Large intestine (tissue), 3 donors: ENCODE results near the gene FXYD6. TPM values are rescaled to one million over a fixed set of nuclear protein-coding genes. Genes with fewer than 3 reads are reported as not detected.

ENCODE experiments used
- DNase-seq, 2 donors: peaks; one replicate each; pipeline versions ENCODE4 v3.0.0 to v3.0.0-alpha.2; 2013
- H3K27ac ChIP-seq: one replicate; pipeline ENCODE4 v1.5.1; 2013; ENCODE audit warnings: low read length
- H3K27me3 ChIP-seq: 2 replicates; pipeline ENCODE4 v1.6.1; 2013; ENCODE audit warnings: low read length; ENCODE audit not compliant: control insufficient read depth, insufficient read depth
- H3K36me3 ChIP-seq: 2 replicates; pipeline ENCODE4 v1.6.1; 2013; ENCODE audit warnings: low read length; ENCODE audit not compliant: control insufficient read depth, insufficient read depth
- H3K4me1 ChIP-seq: one replicate; pipeline ENCODE4 v1.6.1; 2013; ENCODE audit warnings: low read length; ENCODE audit not compliant: control insufficient read depth, insufficient read depth
- H3K4me3 ChIP-seq: one replicate; pipeline ENCODE4 v1.5.1; 2013; ENCODE audit warnings: low read length
- H3K9me3 ChIP-seq: one replicate; pipeline ENCODE4 v1.6.1; 2013; ENCODE audit warnings: mild to moderate bottlenecking, low read depth, low read length, moderate library complexity; ENCODE audit not compliant: control insufficient read depth
- WGBS: methylation state at CpG from one replicate; pipeline ENCODE4 v1.1.5; 2013; ENCODE audit warnings: low lambda C conversion rate; ENCODE audit not compliant: insufficient coverage; 5-methylcytosine and 5-hydroxymethylcytosine counted together
- polyA plus RNA-seq: library from polyadenylated mRNA; unstranded; fragments of 120-200 nt; gene quantifications from one replicate; pipeline ENCODE4 v1.2.1, GENCODE V29; 2013

The FXYD6 gene
- polyA plus RNA-seq, 1 donor: 78.3 TPM

DNA sequence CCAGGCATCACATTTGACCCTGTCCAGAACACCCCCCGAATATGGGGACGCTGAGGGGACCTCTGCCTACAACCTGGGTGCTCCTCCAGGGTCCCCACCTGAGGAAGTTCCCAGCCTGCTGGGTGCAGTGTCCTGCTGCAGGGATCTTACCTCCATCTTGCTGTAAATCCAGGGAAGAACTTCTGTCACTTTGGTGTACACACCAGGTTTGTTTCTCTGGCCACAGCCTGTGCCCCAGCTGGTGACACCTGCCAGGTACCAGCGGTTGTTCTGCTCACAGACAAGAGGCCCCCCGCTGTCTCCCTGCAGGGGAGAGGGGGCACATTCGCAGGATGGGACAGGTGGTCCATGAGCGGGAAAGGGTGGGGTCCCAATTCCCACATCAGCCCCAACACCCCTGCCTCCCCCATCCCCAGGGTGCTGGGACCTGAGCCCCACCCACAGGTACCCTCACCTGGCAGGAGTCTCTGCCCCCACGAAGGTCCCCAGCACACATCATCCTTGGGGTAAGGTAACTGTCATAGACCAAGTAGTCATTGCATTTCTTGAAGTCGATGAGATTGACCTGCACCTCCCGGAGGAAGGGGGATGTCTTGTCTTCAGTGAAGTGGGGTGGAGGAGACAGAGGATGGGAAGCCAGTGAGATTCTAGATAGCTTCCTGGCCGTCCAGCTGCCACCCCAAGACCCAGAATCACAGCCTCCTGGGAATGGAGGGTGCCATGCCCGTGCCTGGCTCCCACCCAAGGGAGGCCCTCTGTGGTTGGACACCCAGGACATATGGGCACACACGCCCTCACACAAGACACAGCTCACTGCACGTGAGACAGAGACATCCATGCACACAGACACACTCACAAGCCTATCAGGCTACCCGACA lies 27.3 kb upstream of the FXYD6 start:
- no CpG with 5 or more reads among the region's 14 CpGs for WGBS
- Histone ChIP-seq H3K4me3 (no peak overlapping the region), H3K27me3 (no peaks in the 10 kb centered on the region), H3K9me3 (no peaks in the 10 kb centered on the region), H3K27ac (no peak overlapping the region), H3K4me1 (peaks cover 13% of the 10 kb centered on the region), H3K36me3 (no peaks in the 10 kb centered on the region)
- DNase-seq: no peak

DNA sequence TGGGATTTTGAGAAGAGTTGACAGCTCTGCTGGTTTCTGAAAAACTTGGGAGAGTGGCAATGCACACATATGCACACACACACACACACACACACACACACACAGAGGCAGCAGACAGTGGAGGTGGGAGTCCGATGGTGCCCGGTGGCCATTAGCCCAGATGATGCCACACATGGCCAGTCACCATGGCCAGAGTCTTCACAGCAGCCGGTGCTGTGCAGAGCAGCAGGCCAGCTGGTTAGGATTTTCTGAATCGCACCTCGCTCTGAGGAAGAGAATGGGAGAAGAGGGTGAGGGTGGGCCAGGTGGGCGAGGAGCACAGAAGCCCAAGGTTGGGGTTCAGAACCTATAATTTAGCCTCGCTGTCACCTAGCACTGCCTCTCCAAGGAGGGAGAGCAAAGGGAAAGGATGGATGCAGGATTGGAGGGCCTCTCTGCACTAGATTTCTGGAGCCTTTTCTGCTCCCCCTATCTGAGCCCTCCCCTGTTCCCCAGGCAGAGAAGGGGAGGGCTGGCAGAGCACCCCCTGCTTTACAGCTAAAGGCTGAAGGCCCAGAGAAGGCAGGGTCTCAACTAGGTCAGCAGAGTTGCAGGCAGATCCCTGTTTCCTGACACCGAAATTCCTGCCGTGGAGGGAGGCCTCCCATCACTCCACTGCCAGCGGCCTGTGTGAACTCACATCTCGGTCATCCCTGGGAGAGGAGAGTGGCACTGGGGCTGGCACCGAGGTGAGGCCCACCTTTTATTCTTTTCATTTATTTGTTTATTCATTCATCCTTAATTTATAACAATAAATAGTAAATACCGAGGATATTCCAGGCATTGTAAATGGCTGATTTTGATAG lies 25.8 kb upstream of the FXYD6 start:
- Histone ChIP-seq H3K27ac (no peak overlapping the region), H3K9me3 (no peaks in the 10 kb centered on the region), H3K4me1 (no peaks in the 10 kb centered on the region), H3K36me3 (no peaks in the 10 kb centered on the region), H3K4me3 (no peak overlapping the region), H3K27me3 (no peaks in the 10 kb centered on the region)
- 75% methylated on average over 1 of the region's 13 CpGs for WGBS
- no peak for DNase-seq

DNA sequence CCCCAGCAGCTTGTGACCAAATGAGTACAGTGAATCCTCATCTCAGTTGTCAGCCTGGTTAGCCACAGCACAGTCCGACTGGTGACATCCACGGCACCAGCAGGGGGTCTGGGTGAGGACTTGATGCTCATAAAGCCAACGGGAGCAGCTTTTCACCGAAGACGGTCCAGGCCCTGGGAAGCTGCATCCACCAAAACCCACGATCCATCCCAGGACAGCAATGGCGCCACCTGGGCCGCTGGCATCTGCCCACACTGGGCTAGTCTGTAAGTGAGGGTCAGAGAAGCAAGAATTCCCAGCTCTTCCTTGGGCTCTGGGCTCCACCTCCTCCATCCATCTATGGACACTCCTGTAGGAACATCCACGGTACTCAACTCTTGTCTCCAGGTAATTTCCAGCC lies 25.1 kb upstream of the FXYD6 start:
- H3K9me3 ChIP-seq: no peaks in the 10 kb centered on the region
- no CpG with 5 or more reads among the region's 9 CpGs for WGBS
- H3K27ac ChIP-seq: no peak overlapping the region
- no peak overlapping the region for H3K4me3 ChIP-seq
- H3K27me3 ChIP-seq: no peaks in the 10 kb centered on the region
- no peak for DNase-seq
- H3K36me3 ChIP-seq: no peaks in the 10 kb centered on the region
- H3K4me1 ChIP-seq: no peaks in the 10 kb centered on the region

DNA sequence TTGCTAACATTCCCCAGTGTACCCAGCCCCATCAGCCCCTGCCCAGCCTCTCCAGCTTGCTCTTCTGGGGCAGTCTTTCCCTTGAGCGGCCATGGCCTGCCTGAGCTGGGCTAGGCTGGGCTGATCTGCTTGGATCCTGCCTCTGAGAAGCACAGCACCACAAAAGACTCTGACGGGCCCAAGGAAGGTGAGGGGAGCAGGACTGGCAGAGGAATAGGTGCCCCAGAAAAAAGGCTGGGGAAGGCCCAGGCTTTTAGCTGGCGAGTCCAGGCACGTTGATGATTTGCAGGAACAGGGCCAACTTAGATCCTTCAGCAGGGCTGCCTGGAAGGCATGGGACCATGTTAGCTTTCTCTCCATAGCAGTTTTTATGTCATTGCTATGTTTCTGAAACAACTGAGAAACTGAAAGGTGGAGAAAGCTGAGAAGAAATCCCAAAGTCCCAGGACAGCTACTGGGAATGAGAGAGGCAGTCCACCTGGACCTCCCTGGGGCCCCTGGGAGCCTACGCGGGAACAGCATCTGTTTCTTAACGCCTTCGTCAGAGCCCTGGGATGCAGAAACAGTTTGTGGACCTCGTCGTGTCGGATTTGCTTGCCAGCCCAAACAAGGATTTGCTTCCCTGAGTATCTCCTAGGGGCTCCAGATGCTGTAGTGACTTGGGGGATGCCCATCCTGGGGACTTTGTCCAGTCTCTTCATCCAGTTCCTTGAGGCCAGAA lies 24.4 kb upstream of the FXYD6 start:
- WGBS: no CpG with 5 or more reads among the region's 11 CpGs
- Histone ChIP-seq H3K36me3 (no peaks in the 10 kb centered on the region), H3K4me1 (no peaks in the 10 kb centered on the region), H3K9me3 (no peaks in the 10 kb centered on the region), H3K27me3 (no peaks in the 10 kb centered on the region), H3K4me3 (no peak overlapping the region), H3K27ac (no peak overlapping the region)
- DNase-seq: no peak

- no peak overlapping the region for H3K4me3 ChIP-seq
- no peak overlapping the region for H3K27ac ChIP-seq
- no peaks in the 10 kb centered on the region for H3K27me3 ChIP-seq
- no peaks in the 10 kb centered on the region for H3K4me1 ChIP-seq
- no CpG with 5 or more reads among the region's 4 CpGs for WGBS
- H3K9me3 ChIP-seq: no peaks in the 10 kb centered on the region
- DNase-seq: no peak
- no peaks in the 10 kb centered on the region for H3K36me3 ChIP-seq
Observed at GRCh38 chr11:117900121-117900648, 23.7 kb upstream of the FXYD6 start.

DNA sequence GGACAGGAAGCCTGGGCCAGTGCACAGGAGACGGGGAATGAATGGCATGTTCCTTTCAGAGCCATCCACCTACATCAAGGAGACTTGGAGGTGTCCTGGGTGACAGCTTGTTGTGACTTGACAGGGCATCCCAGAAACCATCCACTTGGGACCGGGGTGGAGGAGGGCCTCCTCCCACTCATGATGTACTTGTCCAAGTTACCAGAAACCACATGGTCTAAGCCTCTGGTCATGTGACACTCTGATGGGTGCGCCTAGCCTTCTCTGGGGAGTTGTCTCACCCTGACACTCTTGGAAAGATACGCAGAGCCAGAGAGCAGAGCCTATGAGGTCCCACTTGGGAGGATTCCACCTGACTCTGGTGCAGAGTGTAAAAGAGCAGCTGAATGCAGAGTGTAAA lies 21.6 kb upstream of the FXYD6 start:
- no peak for DNase-seq
- Histone ChIP-seq H3K27me3 (no peaks in the 10 kb centered on the region), H3K9me3 (no peaks in the 10 kb centered on the region), H3K4me1 (no peaks in the 10 kb centered on the region), H3K36me3 (no peaks in the 10 kb centered on the region), H3K27ac (no peak overlapping the region), H3K4me3 (no peak overlapping the region)
- no CpG with 5 or more reads among the region's 4 CpGs for WGBS

GRCh38 chr11:117892651-117893050 lies 16.2 kb upstream of the FXYD6 start:
- no peak for DNase-seq
- H3K27ac ChIP-seq: no peak overlapping the region
- no peaks in the 10 kb centered on the region for H3K27me3 ChIP-seq
- H3K4me3 ChIP-seq: no peak overlapping the region
- WGBS: no CpG with 5 or more reads among the region's 3 CpGs
- no peaks in the 10 kb centered on the region for H3K36me3 ChIP-seq
- H3K4me1 ChIP-seq: no peaks in the 10 kb centered on the region
- H3K9me3 ChIP-seq: no peaks in the 10 kb centered on the region

DNA sequence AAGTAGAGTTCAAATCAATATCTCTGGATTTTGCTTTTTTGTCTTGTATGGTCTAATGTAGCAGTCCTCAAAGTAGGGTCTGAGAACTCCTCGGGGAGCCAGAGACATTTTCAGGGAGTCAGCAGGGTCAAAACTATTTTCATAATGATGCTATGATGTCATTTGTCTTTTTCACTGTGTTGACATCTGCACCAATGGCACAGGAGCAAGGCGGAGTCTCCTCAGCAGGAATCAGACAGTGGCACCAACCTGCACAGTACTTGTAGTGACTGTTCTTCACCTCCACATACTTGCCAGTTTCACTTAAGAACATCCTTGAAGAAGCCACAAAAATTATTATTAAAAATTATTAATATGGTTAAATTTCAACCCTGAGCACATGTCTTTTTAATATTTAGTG lies 14.9 kb upstream of the FXYD6 start:
- no peak overlapping the region for H3K27ac ChIP-seq
- H3K4me1 ChIP-seq: no peaks in the 10 kb centered on the region
- H3K36me3 ChIP-seq: no peaks in the 10 kb centered on the region
- DNase-seq: no peak
- no CpG with 5 or more reads among the region's 2 CpGs for WGBS
- H3K9me3 ChIP-seq: no peaks in the 10 kb centered on the region
- no peak overlapping the region for H3K4me3 ChIP-seq
- no peaks in the 10 kb centered on the region for H3K27me3 ChIP-seq

- Histone ChIP-seq H3K27ac (no peak overlapping the region), H3K4me3 (no peak overlapping the region), H3K4me1 (peaks cover 8% of the 10 kb centered on the region), H3K9me3 (no peaks in the 10 kb centered on the region), H3K27me3 (no peaks in the 10 kb centered on the region), H3K36me3 (no peaks in the 10 kb centered on the region)
- DNase-seq: no peak
- 76% methylated on average over 3 of the region's 8 CpGs for WGBS
Observed at GRCh38 chr11:117888139-117888566, 11.7 kb upstream of the FXYD6 start.
